CD8-positive, alpha-beta memory T cell (primary cell): Measurements from ENCODE around the gene ADORA1. TPM values are rescaled to one million over a fixed set of nuclear protein-coding genes. Genes with fewer than 3 reads are reported as not detected.

Source experiments
- CTCF ChIA-PET: fragments of 350-600 bp; sonication (Branson Sonifier 250); formaldehyde crosslinking; loops from one replicate; lab custom pipeline; 2021; ENCODE audit warnings: antibody characterized with exemption; lab: Charles Lee
- POLR2A ChIA-PET: fragments of 350-600 bp; sonication (Branson Sonifier 250); formaldehyde crosslinking; loops from one replicate; lab custom pipeline; 2021; ENCODE audit warnings: antibody characterized with exemption; lab: Charles Lee
- DNase-seq, 5 donors: peaks; one replicate each; pipeline versions ENCODE4 v3.0.0 to v3.0.0-alpha.2; 2020 to 2022; ENCODE audit warnings: mixed read lengths in 1 of 5
- H3K27ac ChIP-seq: one replicate; pipeline ENCODE4 v1.7.0; 2013; ENCODE audit warnings: low read depth, mild to moderate bottlenecking, low read length, moderate library complexity
- H3K27me3 ChIP-seq: 2 replicates; pipeline ENCODE4 v1.7.0; 2013; ENCODE audit warnings: low read length, mild to moderate bottlenecking; ENCODE audit not compliant: insufficient read depth, poor library complexity, severe bottlenecking
- H3K36me3 ChIP-seq: 2 replicates; pipeline ENCODE4 v1.7.0; 2013; ENCODE audit warnings: mild to moderate bottlenecking, low read length, moderate library complexity; ENCODE audit not compliant: insufficient read depth
- H3K4me1 ChIP-seq: 2 replicates; pipeline ENCODE4 v1.7.0; 2013; ENCODE audit warnings: mild to moderate bottlenecking, low read length, moderate library complexity; ENCODE audit not compliant: insufficient read depth
- H3K4me3 ChIP-seq: 2 replicates; pipeline ENCODE4 v1.7.0; 2013; ENCODE audit warnings: mild to moderate bottlenecking, low read length
- H3K9me3 ChIP-seq: 2 replicates; pipeline ENCODE4 v1.7.0; 2013; ENCODE audit warnings: mild to moderate bottlenecking, low read length
- H3K27ac Mint-ChIP-seq, 8 donors: one replicate each; pipeline ENCODE4 v1.8.0; 2020 to 2021; ENCODE audit warnings: mixed read lengths in 8 of 8, mild to moderate bottlenecking in 6 of 8, inconsistent platforms in 3 of 8, moderate library complexity in 3 of 8
- H3K27me3 Mint-ChIP-seq, 2 donors: one replicate each; pipeline ENCODE4 v1.8.0; 2020 to 2021; ENCODE audit warnings: mixed read lengths in 2 of 2, mild to moderate bottlenecking in 1 of 2, moderate library complexity in 1 of 2
- H3K36me3 Mint-ChIP-seq, 3 donors: one replicate each; pipeline ENCODE4 v1.8.0; 2020 to 2021; ENCODE audit warnings: mixed read lengths in 3 of 3, inconsistent platforms in 1 of 3, mild to moderate bottlenecking in 1 of 3
- H3K4me1 Mint-ChIP-seq, 3 donors: one replicate each; pipeline ENCODE4 v1.8.0; 2020 to 2021; ENCODE audit warnings: mixed read lengths in 3 of 3, inconsistent platforms in 1 of 3, mild to moderate bottlenecking in 1 of 3
- H3K4me3 Mint-ChIP-seq, 7 donors: one replicate each; pipeline ENCODE4 v1.8.0; 2020 to 2021; ENCODE audit warnings: mixed read lengths in 7 of 7, mild to moderate bottlenecking in 6 of 7, moderate library complexity in 4 of 7, inconsistent platforms in 2 of 7
- H3K9me3 Mint-ChIP-seq, 5 donors: one replicate each; pipeline ENCODE4 v1.8.0; 2020 to 2022; ENCODE audit warnings: mixed read lengths in 5 of 5, mild to moderate bottlenecking in 3 of 5, moderate library complexity in 2 of 5, inconsistent platforms in 1 of 5
- polyA plus RNA-seq: library from polyadenylated mRNA; unstranded; fragments of 300-500 nt; fragmentation: Illumina TruSeq; gene quantifications from one replicate; pipeline ENCODE4 v1.2.3, GENCODE V29; 2021
- total RNA-seq, 2 experiments: library from RNA; stranded (reverse); gene quantifications; one replicate each; pipeline ENCODE4 v1.2.3, GENCODE V29; 2021

ADORA1 gene
- total and polyA plus RNA-seq, 3 experiments from 2014 or later: not detected

DNA sequence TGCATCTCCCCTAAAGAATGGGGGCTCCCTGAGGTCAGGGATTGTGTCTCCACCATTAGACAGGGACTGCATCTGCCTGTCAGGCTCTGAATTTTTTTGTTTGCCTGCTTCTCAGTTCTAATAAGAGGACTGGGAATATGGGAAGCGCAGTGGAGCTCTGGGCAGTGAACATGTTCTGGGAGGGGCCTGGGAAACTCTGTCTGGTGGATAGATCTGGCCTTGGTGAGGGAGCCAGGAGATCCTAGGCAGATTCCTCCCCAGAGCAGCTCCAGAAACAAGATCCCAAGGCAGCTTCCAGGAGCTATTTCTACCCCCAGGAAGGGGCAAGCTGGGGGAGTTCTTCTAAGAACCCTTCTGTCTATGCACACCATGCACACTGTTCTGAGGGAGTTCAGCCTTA is 29.1 kb upstream of the ADORA1 start:
- H3K4me1 Mint-ChIP-seq: no peaks in the 10 kb centered on the region
- H3K36me3 Mint-ChIP-seq: peaks cover 0 to 9% (median 0%) of the 10 kb centered on the region in 3 donors
- no peak overlapping the region for H3K27ac ChIP-seq
- no peak overlapping the region for H3K4me3 ChIP-seq
- DNase-seq: no peak
- H3K9me3 Mint-ChIP-seq: peaks cover 19 to 29% (median 27%) of the 10 kb centered on the region in 5 donors
- H3K27me3 ChIP-seq: no peaks in the 10 kb centered on the region
- H3K27ac Mint-ChIP-seq: no peak overlapping the region
- peaks cover 6% of the 10 kb centered on the region for H3K9me3 ChIP-seq
- peaks cover 12 to 43% of the 10 kb centered on the region in 2 donors for H3K27me3 Mint-ChIP-seq
- CTCF ChIA-PET: no interaction called here
- no peak overlapping the region for H3K4me3 Mint-ChIP-seq
- H3K4me1 ChIP-seq: no peaks in the 10 kb centered on the region
- H3K36me3 ChIP-seq: no peaks in the 10 kb centered on the region
- POLR2A ChIA-PET: no interaction called here

DNA sequence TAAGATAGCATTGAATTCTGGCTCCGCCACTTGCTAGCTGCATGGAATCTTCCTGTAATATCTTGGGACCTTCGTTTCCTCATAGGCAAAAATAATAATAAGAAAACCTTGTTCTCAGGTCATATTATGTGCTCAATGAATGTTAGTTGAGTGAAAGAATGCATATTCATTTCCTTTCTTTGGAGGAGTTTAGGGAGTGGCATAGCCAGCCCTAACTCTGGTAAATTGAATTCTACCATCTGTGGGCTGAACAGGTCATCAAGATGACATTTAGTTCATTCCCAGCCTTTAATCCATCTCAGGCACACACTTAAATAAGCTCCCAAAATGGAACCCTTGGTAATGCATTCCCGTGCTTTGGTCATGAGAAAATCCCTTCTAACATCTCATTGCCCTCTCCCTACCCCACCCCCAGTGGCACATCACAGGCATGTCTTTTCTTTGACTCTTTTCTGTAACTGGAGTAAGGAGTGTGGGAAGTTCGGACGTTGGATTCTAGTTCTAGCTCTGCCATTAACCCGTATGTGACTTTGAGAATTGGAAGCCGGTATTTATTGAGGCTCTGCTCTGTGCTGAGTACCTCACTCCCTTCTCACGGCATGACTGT is 28.5 kb upstream of the ADORA1 start:
- H3K27ac ChIP-seq: no peak overlapping the region

DNA sequence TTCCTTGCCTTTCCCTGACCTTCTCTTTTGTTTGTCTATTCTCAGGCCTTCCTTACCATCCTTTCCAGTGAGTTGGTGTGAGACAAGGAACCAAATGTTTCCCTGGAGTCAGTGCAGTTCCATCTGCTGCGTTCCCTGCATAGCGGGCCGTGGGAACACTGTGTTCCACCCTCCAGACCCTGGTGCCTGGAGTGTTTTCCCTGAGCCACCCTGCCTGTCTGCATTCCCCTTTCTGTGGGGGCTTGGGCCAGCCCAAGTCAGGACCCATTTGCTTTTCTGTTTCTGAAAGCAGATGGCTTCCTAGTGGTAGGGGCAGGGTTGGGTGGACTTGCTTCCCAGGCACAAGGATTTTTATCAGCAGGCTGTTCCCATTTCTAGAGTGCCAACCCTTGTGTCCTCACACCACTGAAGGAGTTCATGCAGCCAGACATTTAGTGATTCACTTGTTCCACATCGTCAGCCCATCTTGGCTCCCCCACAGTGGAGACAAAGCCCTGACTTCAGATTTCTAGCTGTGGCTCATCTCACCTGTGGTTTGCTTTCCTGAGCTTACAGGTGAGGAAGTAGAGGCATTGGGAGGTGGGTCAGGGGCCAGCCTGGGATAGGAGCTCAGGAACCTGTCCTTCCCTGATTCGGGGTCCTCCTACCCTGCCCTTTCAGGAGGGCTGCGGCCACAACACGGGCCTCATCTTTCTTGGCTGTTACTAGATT is 27.6 kb upstream of the ADORA1 start:
- CTCF ChIA-PET: no interaction called here
- H3K36me3 ChIP-seq: no peaks in the 10 kb centered on the region
- Mint-ChIP-seq H3K4me3 (no peak overlapping the region), H3K27me3 (peaks cover 11 to 46% of the 10 kb centered on the region in 2 donors), H3K4me1 (no peaks in the 10 kb centered on the region), H3K9me3 (peaks cover 11 to 20% (median 18%) of the 10 kb centered on the region in 5 donors), H3K36me3 (peaks cover 0 to 3% (median 0%) of the 10 kb centered on the region in 3 donors), H3K27ac (no peak overlapping the region)
- H3K27me3 ChIP-seq: no peaks in the 10 kb centered on the region
- H3K27ac ChIP-seq: no peak overlapping the region
- DNase-seq: no peak
- no peak overlapping the region for H3K4me3 ChIP-seq
- H3K4me1 ChIP-seq: no peaks in the 10 kb centered on the region
- peaks cover 4% of the 10 kb centered on the region for H3K9me3 ChIP-seq
- POLR2A ChIA-PET: no interaction called here

More for the DNA sequence above, 28.5 kb upstream of the ADORA1 start:
- ChIA-PET CTCF (no interaction called here), POLR2A (no interaction called here)
- Histone ChIP-seq H3K4me3 (no peak overlapping the region), H3K4me1 (no peaks in the 10 kb centered on the region), H3K9me3 (peaks cover 6% of the 10 kb centered on the region), H3K27me3 (no peaks in the 10 kb centered on the region), H3K36me3 (no peaks in the 10 kb centered on the region)
- peaks cover 19 to 27% (median 26%) of the 10 kb centered on the region in 5 donors for H3K9me3 Mint-ChIP-seq
- H3K4me1 Mint-ChIP-seq: no peaks in the 10 kb centered on the region
- H3K27me3 Mint-ChIP-seq: peaks cover 12 to 44% of the 10 kb centered on the region in 2 donors
- H3K36me3 Mint-ChIP-seq: peaks cover 0 to 9% (median 0%) of the 10 kb centered on the region in 3 donors
- no peak overlapping the region for H3K27ac Mint-ChIP-seq
- no peak for DNase-seq
- H3K4me3 Mint-ChIP-seq: no peak overlapping the region

DNA sequence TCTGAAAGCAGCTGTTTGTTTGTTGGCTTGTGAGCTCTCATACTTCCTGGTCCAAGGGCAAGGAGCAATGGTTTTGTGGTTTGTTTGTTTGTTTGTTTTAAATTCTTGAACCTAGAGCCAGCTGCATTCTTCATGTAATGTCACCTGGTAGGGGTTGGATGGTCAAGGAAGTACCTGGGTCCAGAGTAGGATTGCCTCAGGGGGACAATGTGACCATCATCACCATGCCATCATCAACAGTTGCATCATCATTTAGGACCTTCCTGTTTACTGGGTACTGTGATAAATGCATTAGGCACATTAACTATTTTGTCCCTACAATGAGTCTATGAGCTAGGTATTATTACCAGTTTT is 27.0 kb upstream of the ADORA1 start:
- Histone ChIP-seq H3K9me3 (no peaks in the 10 kb centered on the region), H3K36me3 (no peaks in the 10 kb centered on the region), H3K27ac (no peak overlapping the region), H3K27me3 (no peaks in the 10 kb centered on the region), H3K4me3 (no peak overlapping the region), H3K4me1 (no peaks in the 10 kb centered on the region)
- no peak for DNase-seq
- ChIA-PET CTCF (no interaction called here), POLR2A (no interaction called here)
- Mint-ChIP-seq H3K4me1 (no peaks in the 10 kb centered on the region), H3K4me3 (no peak overlapping the region), H3K9me3 (peaks cover 6 to 17% (median 14%) of the 10 kb centered on the region in 5 donors), H3K27ac (no peak overlapping the region), H3K27me3 (peaks cover 13 to 51% of the 10 kb centered on the region in 2 donors), H3K36me3 (peaks cover 0 to 2% (median 0%) of the 10 kb centered on the region in 3 donors)

DNA sequence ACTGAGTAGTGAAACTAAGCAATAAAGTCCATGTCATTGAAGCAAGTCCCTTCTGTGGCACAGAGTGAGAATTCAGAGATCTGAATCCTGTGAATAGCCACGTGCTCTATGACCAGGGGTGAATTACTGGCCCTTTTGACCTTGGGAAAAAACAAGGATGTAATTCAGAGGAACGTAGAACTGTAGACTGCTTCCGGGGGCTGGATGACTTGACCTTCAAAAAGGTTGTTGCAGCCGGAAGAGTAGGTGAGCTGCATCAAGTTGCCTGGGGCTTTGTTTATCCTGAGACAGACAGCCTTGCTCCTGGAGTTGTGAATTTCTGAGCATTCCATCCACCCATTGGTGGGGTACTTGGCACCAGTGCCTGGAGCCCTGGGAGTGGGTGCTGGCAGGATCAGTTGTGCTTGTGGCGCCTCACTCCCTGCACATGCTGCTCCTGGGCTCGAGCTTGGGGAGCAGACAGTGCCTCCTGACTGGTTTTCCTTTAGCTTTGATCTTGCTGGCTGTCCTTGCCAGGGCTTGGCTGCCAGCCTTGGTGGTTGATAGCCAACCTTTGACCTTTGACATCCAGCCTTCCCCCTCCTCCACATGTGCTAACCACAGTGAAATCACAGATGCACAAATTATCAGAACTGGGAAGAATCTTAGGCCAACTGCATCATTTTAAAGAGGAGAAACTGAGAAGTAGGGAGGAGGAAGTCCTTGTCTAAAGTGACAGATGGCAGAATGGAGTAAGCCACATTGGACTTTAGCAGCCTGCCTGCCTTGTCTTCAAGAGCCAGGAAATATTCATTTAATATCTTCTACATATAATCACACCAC is 25.5 kb upstream of the ADORA1 start:
- H3K27me3 ChIP-seq: no peaks in the 10 kb centered on the region
- DNase-seq: no peak
- POLR2A ChIA-PET: no interaction called here
- CTCF ChIA-PET: no interaction called here
- Mint-ChIP-seq H3K27ac (no peak overlapping the region), H3K9me3 (peaks cover under 1 to 8% (median 4%) of the 10 kb centered on the region in 5 donors), H3K36me3 (no peaks in the 10 kb centered on the region), H3K27me3 (peaks cover 14 to 44% of the 10 kb centered on the region in 2 donors), H3K4me3 (no peak overlapping the region), H3K4me1 (no peaks in the 10 kb centered on the region)
- no peak overlapping the region for H3K27ac ChIP-seq
- H3K36me3 ChIP-seq: no peaks in the 10 kb centered on the region
- no peaks in the 10 kb centered on the region for H3K9me3 ChIP-seq
- H3K4me1 ChIP-seq: no peaks in the 10 kb centered on the region
- no peak overlapping the region for H3K4me3 ChIP-seq

DNA sequence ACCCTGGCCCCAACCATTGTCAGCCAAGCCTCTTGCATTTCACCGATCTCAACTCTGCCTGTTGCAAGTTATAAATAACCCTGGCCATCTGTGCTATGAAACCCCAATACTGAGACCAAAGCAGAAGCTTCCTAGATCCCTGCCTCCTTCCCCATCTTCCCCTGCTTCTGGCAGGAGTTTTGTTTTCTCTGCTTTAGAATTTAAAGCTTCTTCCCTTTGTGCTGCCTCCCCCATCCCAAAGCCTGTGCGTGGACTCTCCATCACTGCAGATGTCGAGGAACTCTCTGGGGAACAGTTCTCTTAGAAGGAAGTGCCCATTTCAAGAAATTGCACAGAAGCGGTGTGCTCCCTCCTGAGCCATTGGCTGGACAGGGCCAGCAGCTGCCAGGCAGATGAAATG is 24.3 kb upstream of the ADORA1 start:
- no peak overlapping the region for H3K4me3 ChIP-seq
- Mint-ChIP-seq H3K27me3 (peaks cover 17 to 55% of the 10 kb centered on the region in 2 donors), H3K9me3 (peaks cover 0 to 6% (median 0%) of the 10 kb centered on the region in 5 donors), H3K4me3 (no peak overlapping the region), H3K36me3 (no peaks in the 10 kb centered on the region), H3K27ac (no peak overlapping the region), H3K4me1 (no peaks in the 10 kb centered on the region)
- POLR2A ChIA-PET: no interaction called here
- H3K9me3 ChIP-seq: no peaks in the 10 kb centered on the region
- H3K27me3 ChIP-seq: peaks cover 3% of the 10 kb centered on the region
- H3K36me3 ChIP-seq: no peaks in the 10 kb centered on the region
- H3K4me1 ChIP-seq: no peaks in the 10 kb centered on the region
- no peak for DNase-seq
- CTCF ChIA-PET: no interaction called here
- H3K27ac ChIP-seq: no peak overlapping the region

- no peak for DNase-seq
- H3K4me1 ChIP-seq: no peaks in the 10 kb centered on the region
- H3K4me3 ChIP-seq: no peak overlapping the region
- ChIA-PET CTCF (no interaction called here), POLR2A (no interaction called here)
- peaks cover 23 to 62% of the 10 kb centered on the region in 2 donors for H3K27me3 Mint-ChIP-seq
- H3K9me3 ChIP-seq: no peaks in the 10 kb centered on the region
- H3K36me3 Mint-ChIP-seq: no peaks in the 10 kb centered on the region
- H3K27ac ChIP-seq: no peak overlapping the region
- peaks cover 0 to 6% (median 0%) of the 10 kb centered on the region in 5 donors for H3K9me3 Mint-ChIP-seq
- no peak overlapping the region for H3K4me3 Mint-ChIP-seq
- H3K4me1 Mint-ChIP-seq: no peaks in the 10 kb centered on the region
- H3K27ac Mint-ChIP-seq: no peak overlapping the region
- no peaks in the 10 kb centered on the region for H3K36me3 ChIP-seq
- H3K27me3 ChIP-seq: peaks cover 3% of the 10 kb centered on the region
These were observed 23.6 kb upstream of the ADORA1 start for GRCh38 chr1:203103829-203104495.
